Ishikawa (cell line): Measurements from ENCODE around the gene TOP2A.

ENCODE experiments used
- CEBPB ChIP-seq: IDR thresholded peaks from 2 replicates; pipeline ENCODE4 v1.6.1; 2012
- CREB1 ChIP-seq: IDR thresholded peaks from 2 replicates; pipeline ENCODE4 v1.6.1; 2012; ENCODE audit warnings: low read depth
- EGR1 ChIP-seq: IDR thresholded peaks from 2 replicates; pipeline ENCODE4 v1.6.1; 2012
- EP300 ChIP-seq: IDR thresholded peaks from 2 replicates; pipeline ENCODE4 v1.6.1; 2012; ENCODE audit warnings: borderline replicate concordance
- FOXM1 ChIP-seq: IDR thresholded peaks from 2 replicates; pipeline ENCODE4 v1.6.1; 2012; ENCODE audit warnings: low read depth, borderline replicate concordance
- MAX ChIP-seq: IDR thresholded peaks from 2 replicates; pipeline ENCODE4 v1.6.1; 2012
- NFIC ChIP-seq: IDR thresholded peaks from 2 replicates; pipeline ENCODE4 v1.6.1; 2012
- RAD21 ChIP-seq: IDR thresholded peaks from 2 replicates; pipeline ENCODE4 v1.6.1; 2012; ENCODE audit warnings: low read depth
- REST ChIP-seq: IDR thresholded peaks from 2 replicates; pipeline ENCODE4 v1.6.1; 2012; ENCODE audit warnings: low read depth, mild to moderate bottlenecking
- TAF1 ChIP-seq: IDR thresholded peaks from 2 replicates; pipeline ENCODE4 v1.6.1; 2012; ENCODE audit warnings: low read depth, mild to moderate bottlenecking
- TCF12 ChIP-seq: IDR thresholded peaks from 2 replicates; pipeline ENCODE4 v1.6.1; 2012; ENCODE audit warnings: low read depth
- TEAD4 ChIP-seq: IDR thresholded peaks from 2 replicates; pipeline ENCODE4 v1.6.1; 2012
- YY1 ChIP-seq: IDR thresholded peaks from 2 replicates; pipeline ENCODE4 v1.6.1; 2012; ENCODE audit warnings: low read depth
- ZBTB7A ChIP-seq: IDR thresholded peaks from 2 replicates; pipeline ENCODE4 v1.6.1; 2012; ENCODE audit warnings: low read depth

- TF ChIP-seq MAX: no peak
- TF ChIP-seq YY1: no peak
- TF ChIP-seq EP300: no peak
- no peak for TF ChIP-seq RAD21
- TF ChIP-seq TAF1: no peak
- no peak for TF ChIP-seq ZBTB7A
- no peak for TF ChIP-seq REST
- TF ChIP-seq CEBPB: no peak
- TF ChIP-seq FOXM1: no peak
- TF ChIP-seq NFIC: no peak
- TF ChIP-seq TEAD4: no peak
- TF ChIP-seq CREB1: no peak
- no peak for TF ChIP-seq TCF12
- no peak for TF ChIP-seq EGR1
Measured at GRCh38 chr17:40442392-40443195, 24.9 kb upstream of the TOP2A start.
